ENCODE measurements around the gene OLFML3.

DNA sequence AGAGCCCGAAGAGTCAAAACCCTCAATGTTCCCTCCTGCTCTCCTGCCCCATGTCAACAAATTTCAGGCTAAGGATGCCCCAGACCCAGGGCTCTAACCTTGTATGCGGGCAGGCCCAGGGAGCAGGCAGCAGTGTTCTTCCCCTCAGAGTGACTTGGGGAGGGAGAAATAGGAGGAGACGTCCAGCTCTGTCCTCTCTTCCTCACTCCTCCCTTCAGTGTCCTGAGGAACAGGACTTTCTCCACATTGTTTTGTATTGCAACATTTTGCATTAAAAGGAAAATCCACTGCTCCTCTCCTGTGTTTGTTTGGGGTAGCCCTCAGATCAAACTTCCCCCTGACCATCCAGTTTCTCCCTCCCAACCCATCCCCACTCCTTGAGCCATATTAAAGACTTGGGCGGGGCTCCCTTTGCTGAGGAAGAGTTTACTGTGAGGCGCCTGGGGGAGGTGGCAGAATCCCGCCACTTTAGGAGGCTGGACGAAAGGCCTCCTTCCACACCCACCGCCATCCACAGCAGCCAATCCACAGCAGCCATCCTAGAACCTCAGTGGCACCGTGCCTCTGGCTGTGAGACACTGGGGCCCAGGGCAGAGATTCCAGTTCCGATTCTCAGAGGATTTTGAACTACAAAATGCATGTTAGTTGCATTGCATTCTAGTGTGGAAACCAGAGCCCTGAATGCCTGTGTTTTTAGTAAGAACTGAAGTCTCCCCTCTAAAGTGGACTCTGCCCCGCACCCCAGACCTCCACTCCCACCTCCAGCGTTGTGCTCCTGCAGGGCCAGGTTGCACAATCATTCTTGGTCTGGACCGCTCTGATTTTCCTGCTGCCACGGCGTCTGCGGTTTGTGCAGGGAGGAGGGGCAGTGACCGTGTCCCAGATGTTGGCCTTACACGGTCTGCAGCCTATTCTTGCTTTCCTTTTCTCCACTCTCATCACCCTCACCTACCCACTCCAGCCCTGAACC lies 3.0 kb downstream of the OLFML3 start:
- TF ChIP-seq, protein P1, sequence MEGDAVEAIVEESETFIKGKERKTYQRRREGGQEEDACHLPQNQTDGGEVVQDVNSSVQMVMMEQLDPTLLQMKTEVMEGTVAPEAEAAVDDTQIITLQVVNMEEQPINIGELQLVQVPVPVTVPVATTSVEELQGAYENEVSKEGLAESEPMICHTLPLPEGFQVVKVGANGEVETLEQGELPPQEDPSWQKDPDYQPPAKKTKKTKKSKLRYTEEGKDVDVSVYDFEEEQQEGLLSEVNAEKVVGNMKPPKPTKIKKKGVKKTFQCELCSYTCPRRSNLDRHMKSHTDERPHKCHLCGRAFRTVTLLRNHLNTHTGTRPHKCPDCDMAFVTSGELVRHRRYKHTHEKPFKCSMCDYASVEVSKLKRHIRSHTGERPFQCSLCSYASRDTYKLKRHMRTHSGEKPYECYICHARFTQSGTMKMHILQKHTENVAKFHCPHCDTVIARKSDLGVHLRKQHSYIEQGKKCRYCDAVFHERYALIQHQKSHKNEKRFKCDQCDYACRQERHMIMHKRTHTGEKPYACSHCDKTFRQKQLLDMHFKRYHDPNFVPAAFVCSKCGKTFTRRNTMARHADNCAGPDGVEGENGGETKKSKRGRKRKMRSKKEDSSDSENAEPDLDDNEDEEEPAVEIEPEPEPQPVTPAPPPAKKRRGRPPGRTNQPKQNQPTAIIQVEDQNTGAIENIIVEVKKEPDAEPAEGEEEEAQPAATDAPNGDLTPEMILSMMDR (IDR thresholded peaks at IDR 0.05): no peak
- no peak for TF ChIP-seq POLR2A (IDR thresholded peaks at IDR 0.05)

Measured in Peyer's patch (tissue), 4 donors.